HepG2 (cell line): Measurements from ENCODE around the gene FAM76A. TPM values are rescaled to one million over a fixed set of nuclear protein-coding genes. Genes with fewer than 3 reads are reported as not detected.

ENCODE experiments used
- CREB1 ChIP-seq, 2 experiments: fragments of 450-650 bp in 1 of 2; IDR thresholded peaks; 2 replicates each; pipeline ENCODE4 v1.6.1; 2016 to 2017; ENCODE audit warnings: control low read depth in 1 of 2, mild to moderate bottlenecking in 1 of 2, missing compliant biosample characterization in 1 of 2, missing genetic modification characterization in 1 of 2
- GFI1 ChIP-seq: sonication (generic); formaldehyde crosslinking; IDR thresholded peaks from 2 replicates; pipeline ENCODE4 v1.5.0; 2020; ENCODE audit warnings: missing genetic modification reagents, mild to moderate bottlenecking, borderline replicate concordance
- HDAC1 ChIP-seq: sonication (generic); formaldehyde crosslinking; IDR thresholded peaks from 2 replicates; pipeline ENCODE4 v1.5.1; 2020; ENCODE audit warnings: mild to moderate bottlenecking, missing genetic modification reagents
- HOXA5 ChIP-seq: sonication (generic); formaldehyde crosslinking; IDR thresholded peaks from 2 replicates; pipeline ENCODE4 v1.4.0; 2020; ENCODE audit warnings: missing genetic modification reagents
- KDM2A ChIP-seq: sonication (generic); formaldehyde crosslinking; IDR thresholded peaks from 2 replicates; pipeline ENCODE4 v1.4.0; 2020; ENCODE audit warnings: low read depth, missing genetic modification reagents, borderline replicate concordance
- KDM5B ChIP-seq: sonication (generic); formaldehyde crosslinking; IDR thresholded peaks from 2 replicates; pipeline ENCODE4 v1.4.0; 2020; ENCODE audit warnings: missing genetic modification reagents, mild to moderate bottlenecking, borderline replicate concordance
- MYNN ChIP-seq: sonication (generic); formaldehyde crosslinking; IDR thresholded peaks from 2 replicates; pipeline ENCODE4 v1.4.0; 2020; ENCODE audit warnings: mild to moderate bottlenecking, low read depth, missing genetic modification reagents
- NFE2L2 ChIP-seq: fragments of 150-350 bp; IDR thresholded peaks from 2 replicates; pipeline ENCODE4 v1.6.1; 2014; ENCODE audit warnings: low read length
- SATB2 ChIP-seq: sonication (generic); formaldehyde crosslinking; IDR thresholded peaks from 2 replicates; pipeline ENCODE4 v1.5.0; 2020; ENCODE audit warnings: missing genetic modification reagents
- SP2 ChIP-seq: sonication (generic); formaldehyde crosslinking; IDR thresholded peaks from 2 replicates; pipeline ENCODE4 v1.5.1; 2020; ENCODE audit warnings: mild to moderate bottlenecking, missing genetic modification reagents
- TGIF2 ChIP-seq: IDR thresholded peaks from 2 replicates; pipeline ENCODE4 v1.6.1; 2016; ENCODE audit warnings: control low read depth, missing compliant biosample characterization
- ZFAT ChIP-seq: sonication (generic); formaldehyde crosslinking; conservative IDR thresholded peaks from 2 replicates; pipeline ENCODE4 v1.8.1; 2023; ENCODE audit warnings: missing genetic modification reagents, inconsistent platforms
- ZFP1 ChIP-seq: IDR thresholded peaks from 2 replicates; pipeline ENCODE4 v1.6.1; 2016
- ZNF160 ChIP-seq: sonication (generic); formaldehyde crosslinking; IDR thresholded peaks from 2 replicates; pipeline ENCODE4 v1.8.0; 2022; ENCODE audit warnings: mild to moderate bottlenecking, inconsistent platforms, missing genetic modification reagents
- ZNF230 ChIP-seq: sonication (generic); formaldehyde crosslinking; IDR thresholded peaks from 2 replicates; pipeline ENCODE4 v1.4.0; 2020; ENCODE audit warnings: mild to moderate bottlenecking, missing genetic modification reagents
- ZNF317 ChIP-seq: sonication (generic); formaldehyde crosslinking; IDR thresholded peaks from 2 replicates; pipeline ENCODE4 v1.5.0; 2020; ENCODE audit warnings: mild to moderate bottlenecking, missing genetic modification reagents
- ZNF639 ChIP-seq: conservative IDR thresholded peaks from 2 replicates; pipeline ENCODE4 v1.6.1; 2018; ENCODE audit warnings: missing genetic modification reagents
- ZSCAN21 ChIP-seq: sonication (generic); formaldehyde crosslinking; IDR thresholded peaks from 2 replicates; pipeline ENCODE4 v1.8.0; 2022; ENCODE audit warnings: mild to moderate bottlenecking, missing genetic modification reagents, moderate library complexity, borderline replicate concordance
- ZSCAN29 ChIP-seq: sonication (generic); formaldehyde crosslinking; conservative IDR thresholded peaks from 2 replicates; pipeline ENCODE4 v1.4.0; 2020; ENCODE audit warnings: mild to moderate bottlenecking, missing genetic modification reagents
- polyA plus RNA-seq, 8 experiments: library from polyadenylated mRNA; depleted of rRNA in 3 of 8; stranded (reverse) in 7 of 8; unstranded in 1 of 8; fragments of >200 nt; fragmentation: Illumina TruSeq in 4 of 8; extraction: Trizol in 4 of 8; gene quantifications; 2 replicates each; pipeline versions ENCODE4 v1.2.1 to v1.2.3, GENCODE V29; 2011 to 2016; ENCODE audit warnings: low read depth in 4 of 8, missing spikeins in 1 of 8, mixed read lengths in 1 of 8; ENCODE audit not compliant: insufficient read depth in 1 of 8
- total RNA-seq, 5 experiments: library from RNA; depleted of rRNA; stranded (reverse); fragments of >200 nt; fragmentation: Illumina TruSeq; extraction: Trizol; gene quantifications; 2 replicates each; pipeline ENCODE4 v1.2.3, GENCODE V29; 2016; ENCODE audit warnings: low read depth in 1 of 5
- TF ChIP-seq, protein P1 (sequence below): sonication (generic); formaldehyde crosslinking; IDR thresholded peaks from 2 replicates; pipeline ENCODE4 v1.5.1; 2020; ENCODE audit warnings: mild to moderate bottlenecking, moderate library complexity, missing genetic modification reagents
- TF ChIP-seq, protein P2 (sequence below): sonication (generic); formaldehyde crosslinking; IDR thresholded peaks from 2 replicates; pipeline ENCODE4 v1.4.0; 2020; ENCODE audit warnings: missing genetic modification reagents
- TF ChIP-seq, protein P3 (sequence below): IDR thresholded peaks from 2 replicates; pipeline ENCODE4 v1.6.1; 2016; ENCODE audit warnings: missing compliant biosample characterization, missing genetic modification reagents, borderline replicate concordance
- TF ChIP-seq, protein P4 (sequence below): sonication (generic); formaldehyde crosslinking; IDR thresholded peaks from 2 replicates; pipeline ENCODE4 v1.4.0; 2020; ENCODE audit warnings: mild to moderate bottlenecking, missing genetic modification reagents

FAM76A gene
- total and polyA plus RNA-seq, 2 of the 13 experiments (the other 11 are each of a cell fraction or from before 2014, with no cell fraction given), result 4.2 to 15.7 TPM

- TF ChIP-seq CREB1 (IDR thresholded peaks at IDR 0.05) (peak; percentile 96), CREB1 (CRISPR knock-in tag; IDR thresholded peaks at IDR 0.05) (peak; percentile 95), MYNN (peak; percentile 75; the same call in 1 of the 2 replicates), ZSCAN29 (CRISPR knock-in tag) (peak; percentile 68; the same call in 1 of the 2 replicates), ZFAT (peak; percentile 47; the same call in 1 of the 2 replicates), KDM2A (peak; percentile 72), ZFP1 (CRISPR knock-in tag) (0 out of 2 replicates have a peak, but pooled peaks have one; percentile 38), ZNF639 (CRISPR knock-in tag) (no peak), ZNF230 (CRISPR knock-in tag) (peak; percentile 27; the same call in 1 of the 2 replicates), ZNF160 (CRISPR knock-in tag) (peak; percentile 63; the same call in 1 of the 2 replicates), HOXA5 (CRISPR knock-in tag) (peak; percentile 17), HDAC1 (peak; percentile 59), ZNF317 (CRISPR knock-in tag) (no peak), TGIF2 (0 out of 2 replicates have a peak, but pooled peaks have one; percentile 14), SATB2 (CRISPR knock-in tag) (peak; percentile 50; the same call in 1 of the 2 replicates), KDM5B (CRISPR knock-in tag) (peak; percentile 61; the same call in 1 of the 2 replicates), ZSCAN21 (CRISPR knock-in tag) (peak; percentile 64; the same call in 1 of the 2 replicates), GFI1 (CRISPR knock-in tag) (no peak), NFE2L2 (no peak), SP2 (CRISPR knock-in tag) (peak; percentile 97)
- TF ChIP-seq, protein P1, sequence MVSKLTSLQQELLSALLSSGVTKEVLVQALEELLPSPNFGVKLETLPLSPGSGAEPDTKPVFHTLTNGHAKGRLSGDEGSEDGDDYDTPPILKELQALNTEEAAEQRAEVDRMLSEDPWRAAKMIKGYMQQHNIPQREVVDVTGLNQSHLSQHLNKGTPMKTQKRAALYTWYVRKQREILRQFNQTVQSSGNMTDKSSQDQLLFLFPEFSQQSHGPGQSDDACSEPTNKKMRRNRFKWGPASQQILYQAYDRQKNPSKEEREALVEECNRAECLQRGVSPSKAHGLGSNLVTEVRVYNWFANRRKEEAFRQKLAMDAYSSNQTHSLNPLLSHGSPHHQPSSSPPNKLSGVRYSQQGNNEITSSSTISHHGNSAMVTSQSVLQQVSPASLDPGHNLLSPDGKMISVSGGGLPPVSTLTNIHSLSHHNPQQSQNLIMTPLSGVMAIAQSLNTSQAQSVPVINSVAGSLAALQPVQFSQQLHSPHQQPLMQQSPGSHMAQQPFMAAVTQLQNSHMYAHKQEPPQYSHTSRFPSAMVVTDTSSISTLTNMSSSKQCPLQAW, result peak; percentile 47; the same call in 1 of the 2 replicates
- TF ChIP-seq, protein P2, sequence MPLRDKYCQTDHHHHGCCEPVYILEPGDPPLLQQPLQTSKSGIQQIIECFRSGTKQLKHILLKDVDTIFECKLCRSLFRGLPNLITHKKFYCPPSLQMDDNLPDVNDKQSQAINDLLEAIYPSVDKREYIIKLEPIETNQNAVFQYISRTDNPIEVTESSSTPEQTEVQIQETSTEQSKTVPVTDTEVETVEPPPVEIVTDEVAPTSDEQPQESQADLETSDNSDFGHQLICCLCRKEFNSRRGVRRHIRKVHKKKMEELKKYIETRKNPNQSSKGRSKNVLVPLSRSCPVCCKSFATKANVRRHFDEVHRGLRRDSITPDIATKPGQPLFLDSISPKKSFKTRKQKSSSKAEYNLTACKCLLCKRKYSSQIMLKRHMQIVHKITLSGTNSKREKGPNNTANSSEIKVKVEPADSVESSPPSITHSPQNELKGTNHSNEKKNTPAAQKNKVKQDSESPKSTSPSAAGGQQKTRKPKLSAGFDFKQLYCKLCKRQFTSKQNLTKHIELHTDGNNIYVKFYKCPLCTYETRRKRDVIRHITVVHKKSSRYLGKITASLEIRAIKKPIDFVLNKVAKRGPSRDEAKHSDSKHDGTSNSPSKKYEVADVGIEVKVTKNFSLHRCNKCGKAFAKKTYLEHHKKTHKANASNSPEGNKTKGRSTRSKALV (CRISPR knock-in tag), result peak; percentile 66; the same call in 1 of the 2 replicates
- TF ChIP-seq, protein P3, sequence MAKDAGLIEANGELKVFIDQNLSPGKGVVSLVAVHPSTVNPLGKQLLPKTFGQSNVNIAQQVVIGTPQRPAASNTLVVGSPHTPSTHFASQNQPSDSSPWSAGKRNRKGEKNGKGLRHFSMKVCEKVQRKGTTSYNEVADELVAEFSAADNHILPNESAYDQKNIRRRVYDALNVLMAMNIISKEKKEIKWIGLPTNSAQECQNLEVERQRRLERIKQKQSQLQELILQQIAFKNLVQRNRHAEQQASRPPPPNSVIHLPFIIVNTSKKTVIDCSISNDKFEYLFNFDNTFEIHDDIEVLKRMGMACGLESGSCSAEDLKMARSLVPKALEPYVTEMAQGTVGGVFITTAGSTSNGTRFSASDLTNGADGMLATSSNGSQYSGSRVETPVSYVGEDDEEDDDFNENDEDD (CRISPR knock-in tag), result peak; percentile 92
- TF ChIP-seq, protein P4, sequence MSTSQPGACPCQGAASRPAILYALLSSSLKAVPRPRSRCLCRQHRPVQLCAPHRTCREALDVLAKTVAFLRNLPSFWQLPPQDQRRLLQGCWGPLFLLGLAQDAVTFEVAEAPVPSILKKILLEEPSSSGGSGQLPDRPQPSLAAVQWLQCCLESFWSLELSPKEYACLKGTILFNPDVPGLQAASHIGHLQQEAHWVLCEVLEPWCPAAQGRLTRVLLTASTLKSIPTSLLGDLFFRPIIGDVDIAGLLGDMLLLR (CRISPR knock-in tag), result 0 out of 2 replicates have a peak, but pooled peaks have one; percentile 59
Observed at GRCh38 chr1:27725374-27726172, at the start of gene FAM76A (continued).
